AG09319 (cell line): ENCODE results near the gene CDH23.
"Not testable (repeated sequence)": the region's sequence is repeated elsewhere in the genome, so short reads cannot be mapped to it uniquely, and the experiment has no call there.

ENCODE experiments used
- DNase-seq: peaks from one replicate; pipeline ENCODE4 v3.0.0-alpha.2; 2010; ENCODE audit warnings: low read depth; ENCODE audit errors: extremely low read depth
- CTCF ChIP-seq: IDR thresholded peaks from 2 replicates; pipeline ENCODE4 v1.5.1; 2011; ENCODE audit warnings: low read depth, mild to moderate bottlenecking, inconsistent platforms, low read length, moderate library complexity

The CDH23 gene

GRCh38 chr10:71354776-71355175, 41.9 kb upstream of the CDH23 start:
- no peak for DNase-seq
- TF ChIP-seq CTCF, result no peak

- TF ChIP-seq CTCF, result no peak
- no peak for DNase-seq
Observed at GRCh38 chr10:71355886-71356285, 40.8 kb upstream of the CDH23 start.

GRCh38 chr10:71357792-71358265, 38.9 kb upstream of the CDH23 start:
- no peak for DNase-seq

GRCh38 chr10:71358277-71358676, 38.4 kb upstream of the CDH23 start:
- no peak for TF ChIP-seq CTCF

More at GRCh38 chr10:71357792-71358265, 38.9 kb upstream of the CDH23 start:
- no peak for TF ChIP-seq CTCF

GRCh38 chr10:71358906-71359305, 37.8 kb upstream of the CDH23 start:
- not testable (repeated sequence) for DNase-seq

More at GRCh38 chr10:71358277-71358676, 38.4 kb upstream of the CDH23 start:
- DNase-seq, result no peak

GRCh38 chr10:71359364-71360046, 37.2 kb upstream of the CDH23 start:
- no peak for DNase-seq

GRCh38 chr10:71360735-71361134, 36.0 kb upstream of the CDH23 start:
- no peak for TF ChIP-seq CTCF
- DNase-seq, result no peak

More at GRCh38 chr10:71359364-71360046, 37.2 kb upstream of the CDH23 start:
- no peak for TF ChIP-seq CTCF

- DNase-seq, result no peak
- TF ChIP-seq CTCF, result no peak
Observed at GRCh38 chr10:71361581-71361980, 35.1 kb upstream of the CDH23 start.
